Activated naive CD8-positive, alpha-beta T cell treated with anti-CD3 and anti-CD28 coated beads for 36 hours (primary cell): ENCODE data around the gene CABP1. TPM values are rescaled to one million over a fixed set of nuclear protein-coding genes. Genes with fewer than 3 reads are reported as not detected.
"Not testable (repeated sequence)": the region's sequence is repeated elsewhere in the genome, so short reads cannot be mapped to it uniquely, and the experiment has no call there.

ENCODE experiments used
- DNase-seq: peaks from one replicate; pipeline ENCODE4 v3.0.0; 2021
- H3K27ac Mint-ChIP-seq: one replicate; pipeline ENCODE4 v1.8.0; 2022; ENCODE audit warnings: mild to moderate bottlenecking, moderate library complexity, mixed read lengths
- H3K27me3 Mint-ChIP-seq: one replicate; pipeline ENCODE4 v1.8.0; 2022; ENCODE audit warnings: mild to moderate bottlenecking, mixed read lengths
- H3K36me3 Mint-ChIP-seq: one replicate; pipeline ENCODE4 v1.8.0; 2021; ENCODE audit warnings: mild to moderate bottlenecking, mixed read lengths
- H3K4me1 Mint-ChIP-seq: one replicate; pipeline ENCODE4 v1.8.0; 2021; ENCODE audit warnings: mixed read lengths
- H3K4me3 Mint-ChIP-seq: one replicate; pipeline ENCODE4 v1.8.0; 2022; ENCODE audit warnings: mild to moderate bottlenecking, moderate library complexity, mixed read lengths
- H3K9me3 Mint-ChIP-seq: one replicate; pipeline ENCODE4 v1.8.0; 2022; ENCODE audit warnings: mixed read lengths
- total RNA-seq, 2 experiments: library from RNA; stranded (reverse); gene quantifications; one replicate each; pipeline ENCODE4 v1.2.3, GENCODE V29; 2021

CABP1 gene
- total RNA-seq, 2 experiments from 2014 or later: 0.94 to 2.0 TPM

DNA sequence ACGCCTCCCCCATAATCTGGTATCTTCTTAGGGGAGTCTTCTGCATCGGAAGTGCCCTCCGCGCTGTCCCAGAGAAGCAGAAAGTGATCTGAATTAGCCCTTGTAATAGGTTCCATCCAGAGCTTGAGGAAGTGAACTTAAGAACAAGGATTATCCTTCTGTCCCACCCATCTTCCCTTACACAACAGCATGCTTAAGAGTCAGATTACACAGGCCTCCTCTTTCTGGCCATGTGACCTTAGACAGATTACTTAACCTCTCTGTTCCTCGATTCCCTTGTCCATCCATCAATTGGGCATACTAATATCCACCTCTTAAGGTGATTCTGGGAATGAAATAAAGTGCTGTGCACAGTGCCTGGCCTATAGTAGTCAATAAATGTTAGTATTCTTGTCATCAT, 11.4 kb downstream of the CABP1 start:
- peaks cover 59% of the 10 kb centered on the region for H3K27me3 Mint-ChIP-seq
- H3K4me1 Mint-ChIP-seq: peaks cover 14% of the 10 kb centered on the region
- H3K36me3 Mint-ChIP-seq: no peaks in the 10 kb centered on the region
- no peak overlapping the region for H3K27ac Mint-ChIP-seq
- no peaks in the 10 kb centered on the region for H3K9me3 Mint-ChIP-seq
- H3K4me3 Mint-ChIP-seq: no peak overlapping the region
- DNase-seq: no peak

DNA sequence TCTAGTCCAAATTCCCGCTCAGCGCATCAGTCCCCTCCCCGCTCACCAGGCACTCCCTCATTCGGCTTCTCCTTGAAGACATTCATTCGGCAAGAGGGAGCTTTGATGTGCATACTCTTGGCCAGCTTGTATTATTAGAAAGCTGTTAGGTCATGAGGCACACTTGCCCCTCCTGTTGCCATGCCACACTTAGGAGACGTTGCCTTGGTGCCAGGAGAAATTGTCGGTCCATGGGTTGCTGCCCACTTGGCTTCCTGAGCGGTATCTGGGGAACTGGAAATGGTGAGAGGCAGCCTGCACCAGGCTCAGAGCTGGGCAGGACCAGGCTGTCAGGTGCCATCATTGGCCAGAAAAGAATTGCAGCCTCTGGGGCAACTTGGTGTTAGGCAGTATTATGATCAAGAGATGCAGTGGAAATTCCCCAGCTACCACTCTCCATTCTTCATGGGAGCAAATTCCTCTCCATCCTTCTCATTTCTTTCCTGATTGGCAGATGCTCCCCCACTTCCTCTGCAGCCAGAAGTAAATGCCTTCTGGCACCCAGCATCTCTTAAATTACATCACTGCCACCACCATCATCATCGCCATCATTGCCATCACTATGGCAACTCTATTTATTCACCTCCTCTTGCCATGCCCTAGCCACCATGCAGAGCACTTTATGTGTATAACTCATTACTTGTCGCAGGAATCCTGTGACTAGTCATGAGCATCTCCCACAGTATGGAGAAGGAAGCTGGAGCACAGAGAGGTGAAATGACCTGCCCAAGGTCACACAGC, 12.4 kb downstream of the CABP1 start:
- H3K4me3 Mint-ChIP-seq: no peak overlapping the region
- H3K27ac Mint-ChIP-seq: no peak overlapping the region
- peaks cover 14% of the 10 kb centered on the region for H3K4me1 Mint-ChIP-seq
- no peaks in the 10 kb centered on the region for H3K36me3 Mint-ChIP-seq
- DNase-seq: no peak
- no peaks in the 10 kb centered on the region for H3K9me3 Mint-ChIP-seq
- peaks cover 53% of the 10 kb centered on the region for H3K27me3 Mint-ChIP-seq

DNA sequence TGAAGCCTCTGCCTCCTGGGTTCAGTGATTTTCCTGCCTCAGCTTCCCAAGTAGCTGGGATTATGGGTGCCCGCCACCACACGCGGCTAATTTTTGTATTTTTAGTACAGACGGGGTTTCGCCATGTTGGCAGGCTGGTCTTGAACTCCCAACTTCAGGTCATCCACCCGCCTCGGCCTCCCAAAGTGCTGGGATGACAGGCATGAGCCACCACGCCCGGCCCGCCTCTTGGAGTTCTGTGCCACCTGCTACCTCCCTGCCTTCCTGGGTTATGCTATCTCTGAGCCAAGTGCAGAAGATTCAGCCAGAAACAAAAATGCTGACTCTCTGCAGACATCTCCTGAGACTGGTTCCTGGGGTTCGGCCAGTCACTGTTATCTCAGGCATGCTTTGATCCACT, 13.2 kb downstream of the CABP1 start:
- no peaks in the 10 kb centered on the region for H3K36me3 Mint-ChIP-seq

DNA sequence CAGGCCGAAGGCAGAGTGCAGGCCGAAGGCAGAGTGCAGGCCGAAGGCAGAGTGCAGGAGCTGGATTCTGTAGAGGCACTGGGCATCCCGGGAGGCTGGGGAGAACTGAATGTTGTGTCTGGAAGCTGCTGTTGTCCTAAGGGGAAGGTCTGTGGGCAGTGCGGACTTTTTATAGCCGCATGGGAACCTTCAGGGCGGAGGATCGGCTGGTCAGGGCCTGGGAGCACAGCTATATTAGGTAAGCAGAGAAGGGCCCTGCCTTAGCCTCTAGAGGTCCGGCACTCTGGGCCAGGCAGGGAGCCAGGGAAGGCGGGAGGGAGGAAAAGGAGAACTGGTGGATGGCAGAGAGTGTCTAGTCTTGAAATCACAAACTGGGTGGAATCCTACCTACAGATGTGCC, 14.2 kb downstream of the CABP1 start:
- H3K9me3 Mint-ChIP-seq: no peaks in the 10 kb centered on the region
- H3K27me3 Mint-ChIP-seq: peaks cover 35% of the 10 kb centered on the region
- peaks cover under 1% of the 10 kb centered on the region for H3K4me1 Mint-ChIP-seq
- no peaks in the 10 kb centered on the region for H3K36me3 Mint-ChIP-seq
- no peak for DNase-seq
- H3K27ac Mint-ChIP-seq: no peak overlapping the region
- no peak overlapping the region for H3K4me3 Mint-ChIP-seq

More for the DNA sequence above, 13.2 kb downstream of the CABP1 start:
- DNase-seq: no peak
- H3K9me3 Mint-ChIP-seq: no peaks in the 10 kb centered on the region
- H3K27ac Mint-ChIP-seq: no peak overlapping the region
- no peak overlapping the region for H3K4me3 Mint-ChIP-seq
- H3K4me1 Mint-ChIP-seq: peaks cover 11% of the 10 kb centered on the region
- H3K27me3 Mint-ChIP-seq: peaks cover 46% of the 10 kb centered on the region

DNA sequence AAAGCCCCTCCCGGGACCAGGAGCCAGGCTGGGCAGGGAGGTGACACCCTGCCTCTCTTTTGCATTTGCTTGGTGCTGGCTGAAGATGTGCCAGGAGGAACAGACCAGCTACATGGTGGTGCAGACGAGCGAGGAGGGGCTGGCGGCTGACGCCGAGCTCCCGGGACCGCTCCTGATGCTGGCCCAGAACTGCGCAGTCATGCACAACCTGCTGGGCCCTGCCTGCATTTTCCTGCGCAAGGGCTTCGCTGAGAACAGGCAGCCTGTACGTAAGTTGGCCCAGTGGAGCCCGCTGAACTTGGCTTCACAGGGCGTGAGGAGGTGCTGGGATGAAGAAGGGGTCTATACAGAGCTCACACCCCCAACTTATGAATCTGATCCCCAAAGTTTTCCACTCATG, 15.6 kb downstream of the CABP1 start:
- H3K4me1 Mint-ChIP-seq: no peaks in the 10 kb centered on the region
- H3K36me3 Mint-ChIP-seq: no peaks in the 10 kb centered on the region
- H3K27me3 Mint-ChIP-seq: peaks cover 23% of the 10 kb centered on the region
- H3K27ac Mint-ChIP-seq: no peak overlapping the region
- no peak for DNase-seq
- no peak overlapping the region for H3K4me3 Mint-ChIP-seq
- H3K9me3 Mint-ChIP-seq: no peaks in the 10 kb centered on the region

DNA sequence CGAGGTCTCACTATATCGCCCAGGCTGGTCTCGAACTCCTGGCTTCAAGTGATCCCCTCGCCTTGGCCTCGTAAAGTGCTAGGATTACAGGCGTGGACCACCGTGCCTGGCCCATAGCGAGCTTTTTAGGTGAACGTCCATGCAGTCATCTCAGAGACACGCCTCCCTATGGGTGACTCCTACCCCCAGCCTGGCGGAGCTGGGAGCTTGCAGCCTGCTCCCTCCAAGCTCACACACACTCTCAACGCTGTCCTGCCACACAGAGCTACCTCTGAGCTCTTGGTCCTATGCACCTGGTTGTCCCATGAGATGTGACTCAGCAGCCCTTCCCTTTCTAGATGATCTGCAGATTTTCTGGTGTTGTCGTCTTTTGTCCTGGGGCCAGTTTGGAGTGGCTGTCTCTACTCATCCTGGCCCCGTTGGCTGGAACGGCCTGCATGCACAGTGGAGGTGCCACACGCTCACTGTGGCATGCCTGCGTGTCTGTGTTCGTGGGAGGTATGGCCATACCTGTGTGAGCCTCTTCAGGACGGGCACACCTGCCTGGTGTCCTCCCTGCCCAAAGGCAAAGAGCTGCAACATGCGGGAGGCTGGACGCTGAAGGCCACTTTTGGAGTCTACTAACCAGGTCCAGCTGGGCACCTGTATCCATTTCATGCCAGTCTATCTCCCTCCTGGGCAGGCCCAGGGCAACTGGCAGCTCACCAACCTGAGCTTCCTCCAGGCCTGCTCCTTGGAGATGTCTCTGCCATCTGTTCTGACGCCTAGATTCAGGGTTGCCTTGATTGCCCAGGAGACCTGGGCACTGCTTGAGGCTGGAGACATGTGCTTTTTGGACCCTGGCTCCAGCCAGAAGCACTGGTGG, 18.1 kb downstream of the CABP1 start:
- no peak overlapping the region for H3K4me3 Mint-ChIP-seq
- H3K4me1 Mint-ChIP-seq: no peaks in the 10 kb centered on the region
- no peak for DNase-seq
- H3K36me3 Mint-ChIP-seq: no peaks in the 10 kb centered on the region
- peaks cover 4% of the 10 kb centered on the region for H3K27me3 Mint-ChIP-seq
- no peaks in the 10 kb centered on the region for H3K9me3 Mint-ChIP-seq
- H3K27ac Mint-ChIP-seq: no peak overlapping the region

DNA sequence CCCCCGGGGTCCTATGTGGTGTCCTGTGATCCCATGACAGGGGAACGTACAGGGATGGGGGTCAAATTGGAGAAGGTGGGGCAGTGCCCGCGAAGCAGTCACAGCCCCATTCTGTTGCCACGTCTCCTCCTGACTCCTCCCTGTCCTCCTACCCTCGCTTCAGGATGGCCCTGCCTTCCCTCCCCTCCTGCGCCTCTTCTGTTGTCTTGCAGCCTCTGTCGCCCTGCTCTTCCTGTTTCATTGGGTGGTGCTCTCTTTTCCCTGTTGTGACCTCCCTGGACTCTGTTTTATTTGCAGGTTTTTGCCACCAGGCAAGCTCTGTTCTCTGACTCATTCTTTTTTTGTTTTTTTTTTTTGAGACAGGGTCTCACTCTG, 18.7 kb downstream of the CABP1 start:
- H3K27me3 Mint-ChIP-seq: no peaks in the 10 kb centered on the region
- no peak overlapping the region for H3K27ac Mint-ChIP-seq
- no peak overlapping the region for H3K4me3 Mint-ChIP-seq
- no peak for DNase-seq
- H3K36me3 Mint-ChIP-seq: no peaks in the 10 kb centered on the region
- H3K9me3 Mint-ChIP-seq: no peaks in the 10 kb centered on the region
- H3K4me1 Mint-ChIP-seq: no peaks in the 10 kb centered on the region

DNA sequence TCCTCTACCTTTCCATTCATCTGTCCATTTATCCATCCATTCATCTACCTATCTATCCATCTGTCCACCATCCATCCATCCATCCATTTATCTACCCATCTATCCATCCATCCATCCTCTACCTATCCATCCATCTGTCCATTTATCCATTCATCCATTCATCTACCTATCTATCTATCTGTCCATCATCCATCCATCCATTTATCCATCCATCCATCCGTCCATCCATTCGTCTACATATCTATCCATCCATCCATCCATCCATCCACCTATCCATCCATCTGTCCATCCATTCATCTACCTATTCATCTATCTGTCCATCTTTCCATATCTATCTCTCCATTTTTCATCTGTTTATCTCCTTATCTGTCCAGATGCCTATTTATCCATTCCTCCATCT, 21.0 kb downstream of the CABP1 start:
- H3K36me3 Mint-ChIP-seq: no peaks in the 10 kb centered on the region
- no peak for DNase-seq
- H3K27ac Mint-ChIP-seq: no peak overlapping the region
- H3K4me1 Mint-ChIP-seq: no peaks in the 10 kb centered on the region
- no peaks in the 10 kb centered on the region for H3K27me3 Mint-ChIP-seq
- H3K4me3 Mint-ChIP-seq: no peak overlapping the region
- H3K9me3 Mint-ChIP-seq: no peaks in the 10 kb centered on the region

DNA sequence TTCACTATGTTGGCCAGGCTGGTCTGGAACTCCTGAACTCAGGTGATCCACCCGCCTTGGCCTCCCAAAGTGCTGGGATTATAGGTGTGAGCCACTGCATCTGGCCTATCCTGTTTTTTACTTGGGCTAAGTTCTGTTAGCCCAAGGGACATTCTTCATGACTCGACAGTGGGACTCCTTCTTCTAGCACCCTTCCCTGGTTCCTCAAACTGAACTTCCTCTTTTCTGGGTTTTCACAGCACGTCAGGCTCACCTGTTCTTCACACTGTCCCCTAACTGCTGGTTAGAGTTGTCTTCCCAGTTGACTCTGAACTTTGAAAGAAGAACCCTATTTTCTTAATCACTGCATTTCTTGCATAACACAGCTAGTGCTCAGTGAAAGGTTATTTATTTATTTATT, 22.5 kb downstream of the CABP1 start:
- Mint-ChIP-seq H3K9me3 (no peaks in the 10 kb centered on the region), H3K36me3 (no peaks in the 10 kb centered on the region), H3K4me3 (no peak overlapping the region), H3K4me1 (no peaks in the 10 kb centered on the region), H3K27me3 (no peaks in the 10 kb centered on the region), H3K27ac (no peak overlapping the region)
- DNase-seq: no peak

DNA sequence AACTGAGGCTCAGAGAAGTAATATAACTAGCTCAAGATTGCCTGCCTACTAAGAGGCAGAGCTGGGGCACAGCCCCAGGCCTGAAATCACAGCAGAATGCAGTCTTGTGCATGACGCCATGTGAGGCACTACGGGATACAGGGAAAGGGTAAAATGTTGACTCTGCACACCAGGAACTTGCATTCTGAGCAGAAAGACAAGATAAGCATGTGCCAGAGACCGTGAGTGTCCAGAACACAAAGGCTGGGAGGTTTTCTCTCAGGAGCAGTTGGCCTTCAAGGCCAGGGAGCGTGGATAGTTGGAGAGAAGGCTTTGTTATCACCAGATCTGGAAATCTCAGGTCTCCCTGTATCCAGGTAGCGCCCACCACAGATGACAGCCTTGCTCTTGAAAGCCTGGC, 23.3 kb downstream of the CABP1 start:
- DNase-seq: no peak
- Mint-ChIP-seq H3K9me3 (no peaks in the 10 kb centered on the region), H3K27ac (no peak overlapping the region), H3K36me3 (no peaks in the 10 kb centered on the region), H3K4me3 (no peak overlapping the region), H3K4me1 (no peaks in the 10 kb centered on the region), H3K27me3 (no peaks in the 10 kb centered on the region)

DNA sequence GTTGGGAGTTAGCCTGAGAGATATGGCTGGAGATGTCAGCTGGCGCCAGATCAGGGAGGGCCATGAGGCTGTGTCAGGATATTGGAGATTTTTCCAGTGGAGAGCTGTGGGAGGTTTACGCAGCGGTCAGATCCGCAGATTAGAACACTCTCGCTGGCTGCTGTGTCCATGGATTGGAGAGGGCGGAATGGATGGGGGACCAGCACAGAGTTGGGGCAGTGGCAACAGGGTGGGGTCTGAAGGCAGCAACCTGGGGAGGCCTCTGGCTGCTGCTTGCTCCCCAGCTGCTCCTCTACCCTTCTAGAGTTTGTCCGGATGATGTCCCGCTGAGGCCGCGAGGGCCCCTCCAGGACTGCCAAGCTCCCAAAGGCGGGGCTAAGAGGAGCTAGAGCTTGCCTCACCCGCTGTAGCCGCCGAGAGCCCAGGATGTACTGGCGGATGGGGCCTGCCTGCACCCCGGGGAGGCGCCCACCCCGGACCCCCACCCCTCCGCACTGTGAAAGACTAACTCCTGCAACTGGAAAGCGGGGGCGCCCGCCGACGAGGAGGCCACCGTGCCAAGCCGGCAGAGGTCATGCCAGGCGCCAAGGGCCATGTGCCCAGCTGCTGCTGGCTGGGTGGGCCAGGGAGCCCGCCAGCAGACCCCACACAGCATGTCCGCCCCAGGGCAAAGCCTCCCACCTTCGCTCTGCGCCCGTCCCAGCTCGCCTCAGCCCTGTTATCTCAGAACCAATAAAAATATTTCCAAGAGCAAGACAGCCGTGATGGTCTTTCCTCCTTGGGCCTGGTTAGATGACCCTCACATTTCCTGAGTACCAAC, 26.4 kb downstream of the CABP1 start:
- Mint-ChIP-seq H3K27me3 (no peaks in the 10 kb centered on the region), H3K27ac (no peak overlapping the region), H3K4me3 (no peak overlapping the region), H3K4me1 (no peaks in the 10 kb centered on the region), H3K36me3 (no peaks in the 10 kb centered on the region), H3K9me3 (no peaks in the 10 kb centered on the region)
- no peak for DNase-seq

DNA sequence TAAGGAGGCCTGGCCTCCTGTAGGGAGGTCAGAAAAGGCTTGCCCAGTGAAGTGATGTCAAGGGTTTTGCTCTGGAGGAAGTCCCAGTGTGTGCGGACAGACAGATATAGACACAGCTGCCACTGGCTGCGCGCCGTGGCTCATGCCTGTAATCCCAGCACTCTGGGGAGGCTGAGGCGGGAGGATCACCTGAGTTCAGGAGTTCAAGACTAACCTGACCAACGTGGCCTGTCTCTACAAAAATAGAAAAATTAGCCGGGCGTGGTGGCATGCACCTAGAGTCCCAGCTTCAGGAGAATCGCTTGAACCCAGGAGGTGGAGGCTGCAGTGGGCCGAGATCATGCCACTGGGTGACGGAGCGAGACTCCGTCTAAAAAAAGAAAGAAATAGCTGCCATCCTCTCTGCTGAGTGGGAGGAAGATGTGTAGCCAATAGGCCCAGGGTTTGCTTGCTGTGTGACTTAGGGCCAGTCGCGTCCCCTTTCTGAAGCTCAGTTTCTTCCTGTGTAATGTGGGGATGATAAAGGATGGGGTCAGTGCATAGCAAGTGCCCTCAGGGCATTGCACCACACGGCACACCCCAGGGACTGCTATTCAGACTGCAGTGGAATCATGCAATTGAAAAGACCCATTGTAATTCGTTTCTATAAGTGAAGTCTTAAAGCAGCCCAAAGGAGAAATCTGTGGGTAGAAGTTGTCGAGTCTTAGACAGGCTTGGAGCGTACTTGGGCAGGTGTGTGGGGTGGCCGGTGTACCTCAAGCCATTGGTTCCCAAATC, 27.9 kb downstream of the CABP1 start:
- DNase-seq: no peak
- H3K36me3 Mint-ChIP-seq: no peaks in the 10 kb centered on the region
- no peak overlapping the region for H3K27ac Mint-ChIP-seq
- no peaks in the 10 kb centered on the region for H3K4me1 Mint-ChIP-seq
- H3K4me3 Mint-ChIP-seq: no peak overlapping the region
- no peaks in the 10 kb centered on the region for H3K9me3 Mint-ChIP-seq
- H3K27me3 Mint-ChIP-seq: no peaks in the 10 kb centered on the region

DNA sequence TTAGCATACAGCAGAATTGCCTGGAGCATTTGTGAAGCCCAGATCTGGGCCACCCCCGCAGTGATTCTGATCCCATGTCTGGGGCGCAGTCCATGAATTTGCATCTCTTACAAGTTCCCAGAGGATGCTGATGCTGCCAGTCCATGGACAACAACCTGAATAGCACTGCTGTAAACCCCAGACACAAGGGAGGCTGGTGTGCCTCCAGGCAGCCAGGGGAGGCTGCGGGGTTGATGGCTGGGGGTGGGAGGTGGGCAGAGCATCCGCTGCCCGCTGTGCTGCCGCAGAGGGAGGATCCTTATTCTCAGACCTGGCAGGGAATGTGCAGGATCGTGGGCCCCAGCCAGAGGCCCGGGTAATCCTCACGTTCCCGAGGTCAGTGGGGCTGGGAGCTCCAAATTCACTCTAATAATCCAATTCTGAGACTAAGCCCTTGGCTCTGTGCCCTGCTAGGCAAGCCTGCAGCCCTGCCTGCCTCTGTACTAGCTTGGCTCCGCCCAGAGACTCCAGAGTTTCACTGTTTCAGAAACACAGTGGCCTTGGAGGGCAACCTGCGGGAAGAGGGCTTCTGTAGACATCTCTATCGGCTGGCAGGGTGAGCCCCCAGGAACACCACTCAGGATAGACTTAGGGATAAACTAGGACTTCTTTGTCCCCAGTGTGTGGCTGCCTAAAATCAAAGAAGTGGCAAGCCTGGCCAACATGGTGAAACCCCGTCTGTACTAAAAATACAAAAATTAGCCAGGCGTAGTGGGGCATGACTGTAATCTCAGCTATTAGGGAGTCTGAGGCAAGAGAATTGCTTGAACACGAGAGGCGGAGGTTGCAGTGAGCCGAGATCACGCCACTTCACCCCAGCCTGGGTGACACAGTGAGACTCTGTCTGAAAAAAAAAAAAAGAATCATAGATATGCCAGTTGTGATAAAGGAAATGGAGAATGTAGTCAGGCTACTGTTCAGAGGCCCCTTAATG, 28.7 kb downstream of the CABP1 start:
- Mint-ChIP-seq H3K4me1 (no peaks in the 10 kb centered on the region), H3K27ac (no peak overlapping the region), H3K9me3 (no peaks in the 10 kb centered on the region), H3K36me3 (no peaks in the 10 kb centered on the region), H3K27me3 (no peaks in the 10 kb centered on the region), H3K4me3 (no peak overlapping the region)
- DNase-seq: no peak

DNA sequence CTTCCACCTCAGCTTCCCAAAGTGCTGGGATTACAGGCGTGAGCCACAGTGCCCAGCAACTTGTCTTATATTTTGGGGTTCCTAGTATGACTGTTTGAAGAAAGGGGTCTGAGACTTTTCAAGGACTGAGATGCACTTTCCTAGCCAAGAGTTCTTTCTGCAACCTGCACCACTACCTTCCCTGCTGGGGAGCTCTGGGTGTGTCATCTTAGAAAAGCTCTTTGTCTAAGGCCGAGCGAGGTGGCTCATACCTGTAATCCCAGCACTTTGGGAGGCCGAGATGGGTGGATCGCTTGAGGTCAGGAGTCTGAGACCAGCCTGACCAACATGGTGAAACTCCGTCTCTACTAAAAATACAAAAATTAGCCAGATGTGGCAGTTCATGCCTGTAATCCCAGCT, 29.8 kb downstream of the CABP1 start:
- not testable (repeated sequence) for H3K4me3 Mint-ChIP-seq, H3K27me3 Mint-ChIP-seq, H3K9me3 Mint-ChIP-seq, H3K36me3 Mint-ChIP-seq, H3K27ac Mint-ChIP-seq, DNase-seq, H3K4me1 Mint-ChIP-seq
